Stimulated activated CD8-positive, alpha-beta memory T cell treated with anti-CD3 and anti-CD28 coated beads, Interleukin-15, amount 100 ng/mL, for 4 hours (primary cell): ENCODE results near the gene AGFG1.

Experiments
- DNase-seq, 2 donors: peaks; one replicate each; pipeline ENCODE4 v3.0.0-alpha.2; 2020; ENCODE audit warnings: low read depth in 2 of 2

The AGFG1 gene, protein sequence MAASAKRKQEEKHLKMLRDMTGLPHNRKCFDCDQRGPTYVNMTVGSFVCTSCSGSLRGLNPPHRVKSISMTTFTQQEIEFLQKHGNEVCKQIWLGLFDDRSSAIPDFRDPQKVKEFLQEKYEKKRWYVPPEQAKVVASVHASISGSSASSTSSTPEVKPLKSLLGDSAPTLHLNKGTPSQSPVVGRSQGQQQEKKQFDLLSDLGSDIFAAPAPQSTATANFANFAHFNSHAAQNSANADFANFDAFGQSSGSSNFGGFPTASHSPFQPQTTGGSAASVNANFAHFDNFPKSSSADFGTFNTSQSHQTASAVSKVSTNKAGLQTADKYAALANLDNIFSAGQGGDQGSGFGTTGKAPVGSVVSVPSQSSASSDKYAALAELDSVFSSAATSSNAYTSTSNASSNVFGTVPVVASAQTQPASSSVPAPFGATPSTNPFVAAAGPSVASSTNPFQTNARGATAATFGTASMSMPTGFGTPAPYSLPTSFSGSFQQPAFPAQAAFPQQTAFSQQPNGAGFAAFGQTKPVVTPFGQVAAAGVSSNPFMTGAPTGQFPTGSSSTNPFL

DNA sequence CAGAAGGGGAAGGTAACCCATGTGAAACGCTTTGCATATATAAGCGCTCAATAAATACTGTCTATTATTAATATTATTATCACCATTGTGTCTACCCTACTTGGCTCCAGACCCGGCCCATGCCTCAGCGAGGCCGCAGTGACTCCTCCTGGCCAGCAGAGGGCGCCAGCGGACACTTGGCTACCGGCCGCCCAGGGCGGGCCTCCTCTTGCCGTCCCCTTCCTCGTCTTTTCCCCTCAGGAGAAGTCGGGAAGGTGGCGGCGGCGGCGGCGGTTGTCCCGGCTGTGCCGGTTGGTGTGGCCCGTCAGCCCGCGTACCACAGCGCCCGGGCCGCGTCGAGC lies at the start of gene AGFG1:
TSS of gene AGFG1 (plus strand) at position 233 of the 341 bp plus-strand sequence. CDS start 266 bp downstream, outside the sequence.
- peak; percentile 71 to 73 for DNase-seq

DNA sequence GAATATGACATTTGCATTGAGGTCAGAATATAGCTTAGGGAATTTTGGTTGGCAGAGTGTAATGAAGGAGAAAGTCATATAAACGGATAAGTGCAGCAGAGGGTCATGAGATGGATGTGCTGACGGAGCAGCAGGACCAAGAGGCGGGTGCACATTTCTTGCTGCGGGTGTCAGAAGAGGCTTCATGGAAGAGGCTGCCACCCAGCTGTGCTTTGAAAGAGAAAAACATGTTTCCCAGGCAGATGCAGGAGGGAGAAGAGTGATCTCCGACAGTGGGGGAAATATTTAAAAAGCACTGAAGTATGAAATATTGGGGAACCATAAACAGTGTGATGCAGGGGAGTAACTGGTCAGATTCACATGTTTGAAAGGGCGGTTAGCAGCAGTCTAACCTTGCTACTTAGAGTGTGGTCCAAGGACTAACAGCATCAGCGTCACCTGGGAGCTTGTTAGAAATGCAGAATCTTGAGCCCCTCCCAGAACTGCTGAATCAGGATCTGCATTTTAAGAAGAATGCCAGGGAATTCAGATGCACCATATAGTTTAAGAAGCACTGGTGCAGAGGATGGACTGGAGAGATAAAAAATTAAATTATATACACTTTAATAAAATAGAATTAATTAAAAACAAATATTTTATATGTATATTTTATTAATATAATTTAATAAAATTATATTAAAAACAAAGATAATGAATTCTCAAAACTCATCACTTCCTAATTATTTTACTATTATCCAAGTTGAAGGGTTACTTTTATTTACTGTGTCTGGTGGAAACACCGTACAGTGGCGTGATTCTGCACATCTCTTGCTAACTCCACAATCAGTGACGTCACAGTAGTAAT lies 48.1 kb upstream of the AGFG1 start:
- DNase-seq = no peak

DNA sequence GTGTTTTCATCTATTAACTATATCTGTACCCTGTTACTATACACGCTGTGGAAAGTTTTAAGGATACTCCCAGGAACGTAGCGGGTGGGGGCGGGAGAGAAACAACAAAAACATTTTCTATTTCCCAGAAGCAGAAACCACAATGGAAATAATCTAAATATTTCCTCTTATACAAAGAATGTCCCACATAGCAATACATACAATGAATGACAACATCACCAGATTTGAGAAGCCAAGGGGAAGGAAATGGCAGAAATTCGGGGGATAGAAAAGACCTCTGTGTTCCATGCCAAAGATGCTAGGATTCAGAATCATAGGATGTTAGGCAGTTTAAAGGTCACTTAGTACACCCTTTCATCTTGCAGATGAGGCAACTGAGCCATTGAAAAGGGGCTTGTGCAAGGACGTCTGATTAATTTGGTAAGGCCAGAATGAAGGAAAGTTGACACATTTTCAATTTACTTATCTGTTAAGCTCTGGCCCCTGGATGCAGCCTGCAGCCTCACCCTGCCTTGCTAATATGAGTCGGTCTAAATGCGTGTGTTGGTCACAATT lies 43.1 kb upstream of the AGFG1 start:
- no peak for DNase-seq

DNA sequence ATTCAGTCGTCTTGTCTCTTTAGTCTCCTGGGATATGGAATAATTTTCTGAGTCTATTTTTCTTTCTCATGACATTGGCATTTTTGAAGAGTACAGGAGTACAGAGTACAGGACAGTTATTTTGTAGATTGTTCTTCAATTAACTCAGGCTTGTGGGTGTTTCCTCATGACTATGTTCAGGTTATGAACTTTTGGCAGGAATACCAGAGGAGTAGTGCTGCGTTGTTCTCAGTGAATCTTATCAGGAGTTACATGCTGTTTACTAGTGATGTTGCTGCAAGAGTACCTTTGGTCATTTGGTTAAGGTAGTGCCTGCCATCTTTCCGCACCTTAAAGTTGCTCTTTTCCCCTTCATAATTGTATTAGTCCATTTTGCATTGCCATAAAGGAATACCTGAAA lies 41.3 kb upstream of the AGFG1 start:
- DNase-seq = no peak

DNA sequence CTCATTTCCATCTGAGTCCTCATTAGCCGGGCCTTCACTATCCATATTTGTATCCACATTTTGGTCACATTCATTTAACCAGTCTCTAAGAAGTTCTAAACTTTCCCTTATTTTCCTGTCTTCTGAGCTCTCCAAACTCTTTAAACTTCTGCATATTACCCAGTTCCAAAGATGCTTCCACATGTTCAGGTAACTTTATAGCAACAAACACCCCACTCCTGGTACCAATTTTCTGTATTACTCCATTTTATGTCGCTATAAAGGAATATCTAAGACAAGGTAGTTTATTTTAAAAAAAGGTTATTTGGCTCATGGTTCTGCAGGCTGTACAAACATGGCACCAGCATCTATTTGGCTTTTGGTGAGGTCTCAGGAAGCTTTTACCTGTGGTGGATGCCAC lies 38.8 kb upstream of the AGFG1 start:
- DNase-seq = no peak

DNA sequence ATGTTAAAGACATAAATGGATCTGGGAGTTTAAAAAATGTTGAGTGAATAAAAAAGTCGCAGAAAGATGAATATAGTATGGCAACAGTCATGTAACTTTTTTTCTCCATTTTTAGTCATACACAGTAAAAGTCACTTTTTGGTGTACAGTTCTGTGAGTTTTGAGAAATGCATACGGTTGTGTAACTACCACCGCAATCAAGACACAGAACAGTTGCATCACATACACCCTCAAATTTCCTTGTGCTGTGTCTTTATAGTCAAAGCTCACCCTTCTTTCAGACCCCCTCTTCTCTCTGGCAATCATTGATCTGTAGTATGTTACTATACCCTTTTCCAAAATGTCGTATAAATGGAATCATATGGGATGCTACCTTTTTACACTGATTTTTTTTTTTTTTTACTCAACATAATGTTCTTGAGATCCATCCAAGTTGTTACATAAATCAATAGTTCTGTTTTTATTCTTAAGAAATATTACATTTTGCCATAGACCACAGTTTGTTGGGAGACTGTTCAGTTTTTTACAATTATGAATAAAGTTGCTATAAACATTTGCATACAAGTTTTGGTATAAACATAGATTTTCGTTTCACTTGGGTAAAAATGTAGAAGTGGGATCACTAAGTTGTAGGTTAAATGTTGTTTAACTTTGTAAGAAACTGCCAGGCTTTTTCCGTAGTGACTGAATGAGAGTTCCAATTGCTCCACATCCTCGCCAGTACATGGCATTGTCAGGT lies 35.4 kb upstream of the AGFG1 start:
- no peak for DNase-seq

DNA sequence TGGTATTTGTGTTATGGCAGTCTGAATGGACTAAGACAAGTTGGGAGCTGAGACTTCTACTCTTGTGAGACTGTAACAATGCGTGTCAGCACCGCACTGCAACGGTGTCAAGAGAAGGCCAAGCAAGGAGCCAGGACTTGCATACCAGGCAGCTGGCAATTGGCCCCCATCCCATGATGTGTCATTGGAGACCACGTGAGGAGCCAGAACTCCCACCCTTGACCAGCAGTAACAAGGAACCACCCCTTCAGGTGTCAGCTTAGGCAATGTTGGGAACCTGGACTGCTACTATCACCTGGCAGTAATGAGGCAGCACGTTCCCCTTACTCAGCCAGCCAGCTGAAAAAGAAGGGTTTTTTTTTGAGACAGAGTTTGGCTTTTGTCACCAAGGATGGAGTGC lies 32.7 kb upstream of the AGFG1 start:
- DNase-seq = no peak

DNA sequence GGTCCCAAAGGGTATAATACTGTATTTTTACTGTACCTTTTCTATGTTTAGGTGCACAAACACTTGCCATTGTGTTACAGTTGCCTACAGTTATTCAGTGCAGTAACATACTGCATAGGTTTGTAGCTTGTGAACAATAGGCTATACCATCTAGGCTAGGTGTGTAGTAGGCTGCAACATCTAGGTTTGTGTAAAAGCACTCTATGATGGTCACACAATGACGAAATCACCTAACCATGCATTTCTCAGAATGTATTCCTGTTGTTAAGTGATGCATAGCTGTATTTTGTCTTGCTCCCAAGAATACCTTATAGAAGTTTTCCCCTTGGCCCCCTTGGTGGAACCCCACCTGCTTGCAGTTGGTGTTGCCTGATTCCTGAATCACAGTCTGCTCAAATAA lies 29.3 kb upstream of the AGFG1 start:
- DNase-seq = no peak

DNA sequence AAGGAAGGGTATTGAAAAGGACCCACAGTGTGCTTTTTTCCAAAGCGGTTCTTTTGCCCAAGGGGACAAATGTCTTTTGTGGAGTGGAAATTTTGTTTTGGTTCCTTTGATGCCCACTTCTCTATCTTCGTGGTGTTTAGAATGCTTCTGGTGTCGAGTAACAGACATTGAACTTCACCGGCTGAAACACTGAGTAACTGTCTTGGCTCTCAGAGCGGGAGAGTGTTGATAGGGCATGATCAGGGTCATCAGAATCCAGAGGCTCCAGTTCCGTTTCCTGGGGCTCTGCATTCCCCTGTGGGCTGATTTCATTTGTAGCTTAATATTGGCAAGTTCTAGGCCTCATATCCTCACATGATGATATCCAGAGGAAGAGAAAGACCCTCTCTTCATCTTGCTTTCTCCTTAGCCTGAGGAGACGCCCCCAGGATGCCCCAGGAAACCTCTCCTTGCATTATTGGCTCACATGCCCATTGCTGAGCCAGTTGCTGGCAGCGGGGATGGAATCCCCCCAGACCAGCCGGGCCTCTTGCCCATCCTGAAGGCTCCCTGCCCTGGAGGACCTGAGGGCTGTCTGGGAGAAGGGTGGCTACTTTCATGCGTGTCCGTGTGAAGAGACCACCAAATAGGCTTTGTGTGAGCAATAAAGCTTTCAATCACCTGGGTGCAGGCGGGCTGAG lies 27.9 kb upstream of the AGFG1 start:
- DNase-seq = no peak

DNA sequence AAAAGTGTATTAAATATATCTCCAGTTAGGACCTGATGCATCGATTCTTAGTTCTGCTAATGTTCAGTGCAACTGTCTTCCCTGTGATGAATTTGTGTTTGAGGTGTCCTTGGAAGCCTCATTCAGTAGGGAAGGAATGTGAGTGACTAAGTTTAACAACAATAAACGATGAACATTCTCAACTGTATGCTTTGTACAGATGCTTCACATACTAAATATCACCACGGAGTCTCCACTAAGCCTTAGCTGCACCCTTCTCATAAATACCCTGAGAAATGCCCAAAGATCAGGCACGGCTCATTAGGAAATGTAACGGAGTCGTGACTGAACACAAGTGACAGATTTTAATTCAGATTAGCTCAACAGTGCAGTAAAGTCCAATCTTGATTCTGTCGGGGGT lies 24.4 kb upstream of the AGFG1 start:
- no peak for DNase-seq

DNA sequence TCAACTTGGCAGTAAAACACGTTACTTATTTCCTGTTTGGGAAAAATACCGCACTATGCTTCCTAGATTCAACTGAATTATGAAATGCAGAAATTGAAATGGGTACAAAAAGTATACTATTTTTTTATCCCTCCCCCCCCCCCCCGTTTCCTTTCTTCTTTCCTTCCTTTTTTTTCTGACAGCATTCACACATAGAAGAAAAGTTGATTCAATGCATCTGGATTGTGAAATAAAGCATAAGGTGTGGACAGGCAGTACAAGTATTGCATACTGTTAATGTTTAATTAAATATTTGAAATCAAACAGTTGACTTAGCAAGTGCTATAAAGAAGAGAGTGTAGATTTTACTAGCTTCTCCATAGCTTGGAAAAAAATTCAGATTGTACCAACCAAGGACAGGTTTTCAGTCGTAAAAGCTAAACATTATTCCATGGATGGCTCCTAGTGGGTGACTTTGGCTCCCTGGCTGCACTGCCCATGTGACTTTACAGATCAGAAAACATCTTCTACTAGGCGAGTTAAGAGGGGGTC lies 21.6 kb upstream of the AGFG1 start:
- DNase-seq = no peak

DNA sequence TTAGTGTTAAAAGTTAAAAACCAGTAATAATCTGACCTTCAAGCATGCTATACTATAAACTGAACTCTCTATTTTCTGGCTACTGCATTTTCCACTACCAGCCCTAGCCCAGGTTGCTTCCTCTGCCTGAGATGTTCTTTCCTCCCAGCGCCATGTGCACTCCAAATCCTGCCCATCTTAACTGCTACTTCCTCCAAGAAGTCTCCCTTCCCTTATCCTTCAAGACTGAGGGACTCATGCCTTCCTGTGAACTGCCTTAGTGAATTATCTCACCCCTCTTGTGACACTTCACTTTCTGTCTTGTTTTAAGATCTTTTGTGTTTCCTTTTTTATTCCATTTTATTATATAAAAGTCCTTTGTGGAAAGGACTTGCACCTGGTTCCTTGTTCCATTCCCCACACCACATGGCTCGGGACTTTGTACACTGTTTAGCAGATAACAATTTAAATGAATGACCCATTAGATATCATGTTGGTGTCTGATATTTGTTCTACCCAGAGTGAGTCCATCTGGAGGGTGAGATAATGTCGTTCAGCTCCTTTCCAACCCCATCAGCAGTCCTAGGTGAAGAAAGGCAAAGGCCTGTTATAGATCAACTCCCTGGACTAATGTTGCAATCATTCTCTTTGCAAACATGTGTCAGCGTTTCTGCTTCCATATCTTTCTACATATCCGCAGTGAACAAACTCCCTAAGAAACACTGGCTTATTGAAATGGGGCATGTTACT lies 20.9 kb upstream of the AGFG1 start:
- no peak for DNase-seq

DNA sequence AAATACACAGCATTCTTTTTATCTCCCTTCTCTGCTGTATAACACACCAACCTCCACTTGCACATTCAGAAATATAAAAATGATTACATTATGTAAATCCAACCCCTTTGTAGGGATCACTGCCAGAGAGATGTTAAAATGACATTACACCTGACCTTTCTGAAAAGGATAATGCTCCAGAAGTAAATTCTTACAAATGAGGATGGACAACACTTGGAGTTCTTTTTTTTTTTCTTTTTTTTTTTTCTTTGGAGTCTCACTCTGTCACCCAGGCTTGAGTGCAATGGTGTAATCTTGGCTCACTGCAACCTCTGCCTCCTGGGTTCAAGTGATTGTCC lies 20.3 kb upstream of the AGFG1 start:
- no peak for DNase-seq

DNA sequence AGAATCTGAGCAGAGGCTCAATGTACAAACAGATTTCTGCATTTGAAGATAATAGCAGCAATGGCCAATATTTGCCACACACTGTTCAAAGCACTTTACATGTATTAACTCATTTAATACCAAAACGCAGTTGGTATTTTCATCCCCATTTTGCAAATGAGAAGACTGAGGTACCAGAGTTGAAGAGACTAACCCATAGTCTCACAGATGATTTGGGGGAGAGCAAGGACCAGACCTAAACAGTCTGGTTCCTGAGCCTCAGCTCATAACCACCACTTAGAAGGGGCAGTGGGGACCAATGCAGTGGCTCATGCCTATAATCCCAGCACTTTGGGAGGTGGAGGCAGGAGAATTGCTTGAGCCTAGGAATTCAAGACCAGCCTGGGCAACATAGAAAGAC lies 18.1 kb upstream of the AGFG1 start:
- DNase-seq = no peak

DNA sequence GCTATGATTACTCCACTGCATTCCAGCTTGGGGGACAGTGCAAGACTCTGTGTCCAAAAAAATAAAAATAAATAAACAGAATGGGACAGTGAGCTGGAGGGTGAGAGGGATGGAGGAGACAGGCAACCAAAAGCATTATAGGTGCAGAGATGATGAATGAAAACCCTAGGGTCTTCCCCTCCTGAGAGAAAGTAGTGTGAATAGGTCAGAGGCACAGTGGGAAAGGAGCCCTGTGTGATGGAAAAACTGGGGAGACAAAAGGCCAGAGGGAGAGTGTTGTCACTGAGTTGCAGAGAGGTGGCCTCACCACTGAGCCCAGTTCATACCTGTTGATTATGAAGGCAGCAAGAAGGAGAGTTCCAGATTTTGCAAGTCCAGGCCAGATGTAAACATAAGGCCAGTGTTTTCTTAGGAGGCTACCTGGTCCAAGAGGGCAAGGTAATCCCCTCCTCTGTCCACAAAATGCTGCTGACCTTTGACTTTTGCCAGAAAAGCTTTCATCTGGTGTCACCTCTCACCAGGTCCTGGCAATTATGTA lies 17.6 kb upstream of the AGFG1 start:
- no peak for DNase-seq

DNA sequence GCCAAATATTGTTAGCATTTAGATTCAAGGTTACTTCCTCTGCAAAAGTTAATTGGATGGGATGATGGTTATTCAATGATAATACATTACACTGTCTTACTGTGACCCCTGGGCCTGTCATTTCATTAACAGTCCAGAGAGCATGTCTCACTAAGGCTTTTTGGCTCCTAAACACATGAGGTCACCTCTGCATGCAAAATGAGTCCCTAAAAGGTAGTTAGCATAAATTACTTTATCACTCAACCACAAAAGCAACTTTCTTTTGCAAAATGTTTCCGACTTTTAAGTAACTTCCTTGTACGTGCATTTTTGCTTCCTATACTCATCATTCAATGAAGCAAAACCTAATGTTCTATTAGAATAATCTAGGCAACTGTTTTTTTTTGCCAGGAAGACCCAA lies 16.8 kb upstream of the AGFG1 start:
- no peak for DNase-seq

DNA sequence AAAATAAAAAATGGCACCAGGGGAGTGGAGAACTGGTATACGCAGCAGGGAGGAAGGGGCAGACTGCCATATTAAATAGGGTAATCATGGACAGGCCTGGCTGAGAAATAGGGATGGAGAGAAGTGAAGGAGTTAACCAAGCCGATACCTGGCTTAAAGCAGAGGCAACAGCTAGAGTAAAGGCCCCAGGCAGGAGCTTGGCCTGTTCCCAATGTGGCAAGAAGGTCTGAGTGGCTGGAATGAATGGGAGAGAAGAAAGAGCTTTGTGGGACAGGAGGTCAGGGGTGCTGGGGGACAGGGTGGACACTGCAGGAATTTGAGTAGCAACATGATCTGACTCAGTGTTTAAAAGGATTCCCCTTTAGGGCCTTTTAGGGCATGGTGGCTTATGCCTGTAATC lies 15.9 kb upstream of the AGFG1 start:
- no peak for DNase-seq

DNA sequence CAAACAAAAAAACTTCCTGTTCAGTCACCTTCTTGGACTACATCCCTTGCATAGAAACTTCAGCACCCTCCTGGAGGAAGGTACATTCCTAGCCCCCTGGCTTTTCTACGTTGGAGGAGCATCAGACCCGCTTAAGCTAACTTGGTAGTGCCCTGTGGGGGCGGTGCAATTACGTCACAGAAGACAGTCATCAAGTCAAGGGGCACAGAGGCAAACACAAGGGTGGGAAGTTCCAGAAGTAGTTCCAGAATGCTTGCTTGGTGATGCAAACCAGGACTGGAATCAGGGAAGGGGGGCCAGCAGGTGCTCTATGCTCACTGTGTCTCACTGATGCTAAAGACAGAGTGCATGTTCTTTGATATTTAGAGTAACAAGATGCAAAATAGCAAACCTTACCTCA lies 15.2 kb upstream of the AGFG1 start:
- no peak for DNase-seq

DNA sequence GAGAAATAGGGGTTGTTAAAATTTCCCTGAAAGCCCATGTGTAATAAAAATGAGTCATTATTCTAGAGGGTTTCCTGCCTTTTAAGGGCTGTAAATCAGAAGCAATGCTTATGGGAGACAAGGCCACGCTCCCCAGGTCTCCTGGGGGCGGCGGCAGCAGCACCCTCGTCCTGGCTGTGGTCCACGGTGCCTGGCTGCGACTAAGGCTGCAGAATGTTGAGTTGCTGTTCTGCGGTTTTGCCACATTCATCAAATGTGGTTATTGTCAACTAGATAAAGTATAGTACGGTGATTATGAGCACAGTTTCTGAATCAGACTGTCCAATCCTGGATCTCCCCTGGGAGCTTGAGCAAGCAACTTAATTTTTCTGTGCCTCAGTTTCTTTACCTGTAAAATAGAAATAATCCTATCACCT lies 11.9 kb upstream of the AGFG1 start:
- DNase-seq = peak; percentile 66 to 73

DNA sequence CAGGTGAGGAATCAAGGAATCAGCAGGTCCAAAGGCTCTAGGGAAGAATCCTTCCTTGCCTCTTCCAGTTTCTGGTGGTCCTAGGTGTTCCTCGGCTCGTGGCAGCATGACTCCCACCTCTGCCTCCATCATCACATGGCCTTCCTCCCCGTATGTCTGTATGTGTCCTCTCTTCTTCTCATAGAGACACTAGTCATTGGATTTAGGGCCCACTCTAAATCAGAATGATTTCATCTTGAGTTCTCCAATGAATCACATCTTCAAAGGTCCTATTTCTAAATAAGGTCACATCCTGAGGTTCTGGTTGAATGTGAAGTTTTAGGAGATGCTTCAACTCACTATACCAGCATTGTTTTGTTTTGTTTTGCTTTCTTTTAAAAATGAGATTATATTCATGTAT lies 11.1 kb upstream of the AGFG1 start:
- no peak for DNase-seq
